A172 (cell line): Measurements from ENCODE around the gene OR1J4. TPM values are rescaled to one million over a fixed set of nuclear protein-coding genes. Genes with fewer than 3 reads are reported as not detected.

Source experiments
- total RNA-seq: library from RNA; depleted of rRNA; stranded (reverse); fragments of >200 nt; shearing (Covaris generic); gene quantifications from 2 replicates; pipeline ENCODE4 v1.2.3, GENCODE V29; 2014; rRNA removed

Gene OR1J4
- total RNA-seq, 1 experiment from 2014 or later: not detected

Other genes starting within 250 kb of the OR1J4 start
- gene PTGS1, start 148.1 kb upstream of the OR1J4 start, total RNA-seq: 0.29 TPM in 1 of 2 replicates, not detected in the other
- not detected in 2 replicates for gene OR1J1, start 41.2 kb upstream of the OR1J4 start, total RNA-seq
- not detected in 2 replicates for gene OR1J2, start 8.3 kb upstream of the OR1J4 start, total RNA-seq
- gene OR1N1, start 8.2 kb downstream of the OR1J4 start, total RNA-seq: not detected in 2 replicates
- gene OR1N2, start 34.0 kb downstream of the OR1J4 start, total RNA-seq: not detected in 2 replicates
- not detected in 2 replicates for gene OR1L8, start 64.2 kb downstream of the OR1J4 start, total RNA-seq
- not detected in 2 replicates for gene OR1Q1, start 95.6 kb downstream of the OR1J4 start, total RNA-seq
- not detected in 2 replicates for gene OR1B1, start 138.5 kb downstream of the OR1J4 start, total RNA-seq
- gene OR1L1, start 142.6 kb downstream of the OR1J4 start, total RNA-seq: not detected in 2 replicates
- not detected in 2 replicates for gene OR1L3, start 156.0 kb downstream of the OR1J4 start, total RNA-seq
- gene OR1L4, start 204.8 kb downstream of the OR1J4 start, total RNA-seq: not detected in 2 replicates
- gene OR1L6, start 223.2 kb downstream of the OR1J4 start, total RNA-seq: not detected in 2 replicates